Activated naive CD4-positive, alpha-beta T cell treated with anti-CD3 and anti-CD28 coated beads, Interleukin-2, amount 10 ng/mL, durations not matched to agents 7 days and 5 days (primary cell): ENCODE data around the gene COL27A1.

ENCODE experiments used
- CTCF ChIA-PET: fragments of 350-600 bp; sonication (Branson Sonifier 250); formaldehyde crosslinking; loops from one replicate; lab custom pipeline; 2021; ENCODE audit warnings: antibody characterized with exemption; lab: Charles Lee
- DNase-seq: peaks from one replicate; pipeline ENCODE4 v3.0.0-alpha.2; 2020
- H3K27ac Mint-ChIP-seq: one replicate; pipeline ENCODE4 v1.8.0; 2021; ENCODE audit warnings: mild to moderate bottlenecking, moderate library complexity, mixed read lengths
- H3K27me3 Mint-ChIP-seq: one replicate; pipeline ENCODE4 v1.8.0; 2021; ENCODE audit warnings: mild to moderate bottlenecking, mixed read lengths
- H3K36me3 Mint-ChIP-seq: one replicate; pipeline ENCODE4 v1.8.0; 2021; ENCODE audit warnings: mixed read lengths
- H3K4me1 Mint-ChIP-seq: one replicate; pipeline ENCODE4 v1.8.0; 2021; ENCODE audit warnings: mixed read lengths
- H3K4me3 Mint-ChIP-seq: one replicate; pipeline ENCODE4 v1.8.0; 2021; ENCODE audit warnings: mild to moderate bottlenecking, moderate library complexity, mixed read lengths
- H3K9me3 Mint-ChIP-seq: one replicate; pipeline ENCODE4 v1.8.0; 2021; ENCODE audit warnings: mixed read lengths

The COL27A1 gene

DNA sequence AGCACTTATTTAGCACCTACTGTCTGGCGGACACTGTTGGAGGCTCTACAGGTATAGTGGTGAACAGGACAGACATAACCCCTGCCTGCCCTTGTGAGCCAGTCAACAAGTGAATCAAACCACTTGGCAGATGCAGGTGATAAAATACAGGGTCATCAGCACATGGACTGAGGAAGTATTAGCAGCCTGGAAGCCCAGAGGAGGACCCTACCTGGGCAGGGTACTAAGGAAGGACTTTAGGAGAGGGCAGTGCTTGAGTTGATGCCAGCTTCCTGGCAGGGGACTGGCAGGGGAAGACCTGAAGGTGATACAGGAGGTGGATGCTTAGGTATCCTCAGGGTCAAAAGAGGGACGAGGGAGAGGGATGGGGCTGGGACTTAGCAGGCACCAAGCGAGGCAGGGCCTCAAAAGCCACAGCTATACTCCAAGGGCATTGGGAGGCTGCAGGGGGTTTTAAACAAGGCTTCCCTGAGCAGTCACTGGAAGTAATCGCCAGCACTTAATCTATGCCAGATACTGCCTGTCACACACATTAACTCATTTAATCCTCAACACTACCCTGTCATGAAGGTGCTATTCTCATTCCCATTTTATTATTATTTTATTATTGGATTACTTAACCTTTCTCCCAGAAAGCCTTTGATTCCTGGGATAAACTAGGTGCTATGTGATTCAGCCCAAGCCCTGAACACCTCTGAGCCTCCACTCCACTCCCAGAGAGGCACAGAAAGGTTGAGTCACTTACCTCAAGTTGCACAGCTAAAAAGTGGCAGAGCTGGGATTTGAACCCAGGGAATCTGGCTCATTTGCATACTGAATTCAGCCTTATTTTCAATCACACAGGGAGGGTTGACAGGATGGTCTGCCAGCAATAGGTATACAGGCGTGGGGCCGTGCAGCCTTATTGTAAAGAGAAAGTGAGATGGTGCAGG, 103.8 kb downstream of the COL27A1 start:
- no peaks in the 10 kb centered on the region for H3K36me3 Mint-ChIP-seq
- CTCF ChIA-PET, result interaction anchor here (1.6 kb wide), 1 partner anchor 32 kb away, joined by 3 read pairs; no protein-coding TSS in a partner anchor
- no peak overlapping the region for H3K27ac Mint-ChIP-seq
- H3K4me1 Mint-ChIP-seq, result no peaks in the 10 kb centered on the region
- DNase-seq, result no peak
- no peaks in the 10 kb centered on the region for H3K27me3 Mint-ChIP-seq
- H3K4me3 Mint-ChIP-seq, result no peak overlapping the region
- no peaks in the 10 kb centered on the region for H3K9me3 Mint-ChIP-seq

DNA sequence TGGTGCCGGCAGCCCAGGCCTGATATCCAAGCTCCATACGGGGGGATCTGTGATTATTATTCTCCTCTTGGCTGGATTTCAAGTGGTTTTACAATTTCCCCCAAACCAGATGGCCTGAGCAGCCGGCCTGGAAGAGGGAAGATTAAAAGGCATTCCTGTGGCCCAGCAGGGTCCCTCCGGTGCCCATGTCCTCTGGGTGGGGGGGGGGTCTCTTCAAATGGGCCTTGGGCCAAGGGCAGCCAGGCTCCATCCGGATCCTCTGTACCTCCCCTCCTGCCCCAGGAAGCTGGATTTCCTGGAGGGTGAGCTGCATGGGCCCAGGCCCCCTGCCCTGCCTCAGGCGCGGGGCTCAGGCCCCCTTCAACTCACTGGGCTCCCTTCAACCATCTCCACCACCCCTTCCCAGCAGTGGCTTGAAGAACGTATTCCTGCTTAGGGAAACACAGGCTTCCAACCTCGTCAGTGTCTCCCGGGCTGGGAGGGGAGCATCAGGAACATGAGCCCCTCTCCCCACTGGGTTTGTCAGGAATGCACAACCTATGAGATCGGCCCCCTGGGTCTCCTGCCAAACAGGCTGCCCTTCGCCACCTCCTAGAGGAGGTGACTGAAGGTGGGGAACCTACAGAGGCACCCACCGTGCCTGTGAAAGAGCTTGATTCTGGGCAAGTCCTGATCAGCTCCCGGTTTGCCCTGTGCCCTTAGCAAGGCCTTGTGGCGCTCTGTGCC, 104.6 kb downstream of the COL27A1 start:
- H3K9me3 Mint-ChIP-seq, result no peaks in the 10 kb centered on the region
- H3K27ac Mint-ChIP-seq, result no peak overlapping the region
- DNase-seq, result no peak
- H3K4me1 Mint-ChIP-seq, result no peaks in the 10 kb centered on the region
- no peak overlapping the region for H3K4me3 Mint-ChIP-seq
- CTCF ChIA-PET, result interaction anchor here (1.6 kb wide), 1 partner anchor 31 kb away, joined by 3 read pairs; no protein-coding TSS in a partner anchor
- no peaks in the 10 kb centered on the region for H3K36me3 Mint-ChIP-seq
- H3K27me3 Mint-ChIP-seq, result no peaks in the 10 kb centered on the region

DNA sequence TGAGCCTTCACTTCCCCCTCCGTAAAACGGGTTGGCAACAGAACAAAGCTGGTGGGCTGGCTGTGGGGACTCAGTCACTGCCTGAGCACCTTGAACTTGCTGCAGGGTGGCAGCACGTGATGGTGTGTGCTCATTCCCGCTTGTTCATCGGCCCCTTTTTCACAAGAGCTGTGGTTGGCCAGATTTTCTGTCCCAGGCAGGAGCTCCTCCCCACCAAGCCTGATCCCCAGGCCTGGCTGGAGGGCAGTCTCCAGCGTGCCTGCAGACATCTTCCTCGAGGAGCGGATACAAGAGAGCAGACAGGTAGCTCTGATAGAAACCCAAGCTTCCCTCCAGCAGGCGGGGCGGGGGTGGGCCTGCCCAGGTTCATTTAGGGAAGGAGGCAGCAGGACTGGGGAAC, 105.7 kb downstream of the COL27A1 start:
- CTCF ChIA-PET, result interaction anchor here (0.6 to 1.4 kb wide), 2 partner anchors 61 to 107 kb away, joined by 3 to 5 read pairs; no protein-coding TSS in a partner anchor
- no peaks in the 10 kb centered on the region for H3K27me3 Mint-ChIP-seq
- no peaks in the 10 kb centered on the region for H3K9me3 Mint-ChIP-seq
- H3K27ac Mint-ChIP-seq, result no peak overlapping the region
- no peak overlapping the region for H3K4me3 Mint-ChIP-seq
- no peaks in the 10 kb centered on the region for H3K4me1 Mint-ChIP-seq
- H3K36me3 Mint-ChIP-seq, result no peaks in the 10 kb centered on the region
- no peak for DNase-seq

DNA sequence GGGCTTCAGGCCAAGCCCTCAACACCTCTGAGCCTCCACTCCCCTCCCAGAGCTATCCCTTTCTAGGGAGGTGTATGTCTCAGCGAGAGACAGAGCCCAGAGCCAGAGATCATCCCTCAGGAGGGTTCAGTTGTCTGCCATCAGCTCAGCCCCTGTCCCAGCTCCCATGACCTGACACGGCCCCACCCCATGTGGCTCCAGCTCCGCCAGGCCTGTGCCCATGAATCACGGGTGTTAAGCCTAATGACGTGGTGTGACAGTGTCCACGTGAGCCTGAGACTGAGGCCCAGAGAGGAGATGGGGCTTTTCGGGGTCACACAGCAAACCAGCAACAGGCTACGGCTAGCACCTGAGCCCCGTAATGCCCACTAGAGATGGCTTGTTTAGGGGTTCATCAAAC, 106.7 kb downstream of the COL27A1 start:
- DNase-seq, result no peak
- Mint-ChIP-seq H3K36me3 (no peaks in the 10 kb centered on the region), H3K4me3 (no peak overlapping the region), H3K4me1 (no peaks in the 10 kb centered on the region), H3K27me3 (no peaks in the 10 kb centered on the region), H3K9me3 (no peaks in the 10 kb centered on the region), H3K27ac (no peak overlapping the region)
- CTCF ChIA-PET, result interaction anchor here (1.2 to 1.4 kb wide), 2 partner anchors 108 to 179 kb away, joined by 3 to 5 read pairs; no protein-coding TSS in a partner anchor

DNA sequence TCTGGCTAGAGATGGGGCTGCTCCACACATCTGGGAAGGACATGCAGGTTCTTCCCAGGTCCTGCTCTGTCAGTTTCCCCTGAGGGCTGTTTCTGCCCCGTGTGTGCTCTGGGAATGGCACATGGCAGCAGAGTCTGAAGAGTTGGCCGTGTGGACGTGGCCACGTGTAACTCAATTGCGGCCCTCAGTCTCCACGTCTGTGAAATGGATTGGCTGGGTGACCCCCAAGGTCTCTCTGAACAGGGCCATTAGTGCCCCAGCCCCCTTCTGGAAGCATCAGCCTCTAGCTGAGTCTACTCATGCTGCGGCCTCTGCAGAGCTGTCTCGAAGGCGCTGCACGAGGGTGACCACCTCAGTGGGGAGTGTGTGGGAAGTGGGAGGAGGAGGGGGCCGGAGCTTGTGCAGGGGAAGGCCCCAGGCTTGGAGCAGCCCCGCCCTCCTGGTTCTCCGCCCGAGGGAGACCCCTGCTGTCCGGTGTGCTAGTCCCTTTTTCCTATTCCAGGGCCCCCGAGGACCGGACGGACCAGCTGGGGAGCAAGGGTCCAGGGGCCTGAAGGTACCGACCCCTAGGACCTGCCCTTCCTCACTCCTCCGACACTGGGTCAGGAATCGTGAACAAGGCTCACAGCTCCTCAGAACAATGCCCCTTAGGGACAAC, 108.6 kb downstream of the COL27A1 start:
- Mint-ChIP-seq H3K4me3 (no peak overlapping the region), H3K27me3 (no peaks in the 10 kb centered on the region), H3K36me3 (no peaks in the 10 kb centered on the region), H3K9me3 (no peaks in the 10 kb centered on the region), H3K27ac (no peak overlapping the region), H3K4me1 (no peaks in the 10 kb centered on the region)
- no peak for DNase-seq
- CTCF ChIA-PET, result interaction anchor here (0.8 to 1.7 kb wide), 4 partner anchors 26 to 182 kb away, joined by 3 to 5 read pairs (median 4); no protein-coding TSS in a partner anchor

DNA sequence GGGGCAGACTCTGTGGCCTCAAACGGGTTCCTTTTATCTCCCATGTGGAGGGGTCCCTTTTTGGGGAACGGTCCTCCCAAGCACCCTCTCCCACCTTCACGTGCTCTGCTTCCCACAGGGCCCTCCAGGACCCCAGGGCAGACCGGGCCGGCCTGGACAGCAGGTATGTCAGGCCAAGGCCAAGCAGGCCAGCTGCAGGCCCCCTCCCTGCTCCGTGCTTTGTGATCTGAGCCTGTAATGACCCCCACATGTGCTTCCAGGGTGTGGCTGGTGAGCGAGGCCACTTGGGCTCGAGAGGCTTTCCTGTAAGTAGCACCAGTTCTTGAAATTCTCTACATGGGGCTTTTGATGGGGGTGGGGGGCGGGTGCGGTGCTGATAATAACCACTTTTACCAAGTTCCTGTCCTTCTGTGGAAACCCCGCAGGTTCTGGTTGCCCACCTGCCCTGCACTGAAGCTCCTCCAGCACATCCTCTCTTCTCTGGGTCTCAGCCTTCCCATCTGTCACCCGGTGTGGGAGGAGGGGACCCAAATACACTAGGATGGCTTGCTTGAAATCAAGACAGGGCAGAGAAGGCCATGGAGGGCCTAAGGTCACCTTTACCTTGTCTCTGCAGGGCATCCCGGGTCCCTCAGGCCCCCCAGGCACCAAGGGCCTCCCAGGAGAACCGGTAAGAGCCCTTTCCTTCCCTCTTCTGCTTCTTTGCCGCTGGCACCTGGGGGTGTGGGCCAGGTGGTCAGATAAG, 109.6 kb downstream of the COL27A1 start:
- H3K36me3 Mint-ChIP-seq, result no peaks in the 10 kb centered on the region

DNA sequence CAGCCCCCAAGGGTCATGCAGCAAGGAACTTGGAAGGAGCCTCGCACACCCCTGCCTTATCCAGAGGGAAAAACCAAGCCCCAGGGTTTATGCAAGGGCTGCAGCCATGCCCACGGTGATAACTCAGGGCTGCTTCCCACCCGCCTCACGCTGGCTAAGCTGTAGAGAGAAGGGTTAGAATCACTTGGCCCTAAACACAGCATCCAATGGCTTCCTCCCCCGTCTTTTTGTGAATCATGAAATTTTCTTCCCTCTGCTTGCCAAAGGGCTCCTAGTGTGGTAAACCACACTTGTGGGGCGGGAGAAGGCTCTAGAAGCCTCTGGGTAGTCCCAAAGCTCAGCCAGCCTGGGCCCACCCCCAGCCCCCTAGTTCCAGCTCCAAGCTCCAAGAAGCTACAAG, 111.6 kb downstream of the COL27A1 start:
- CTCF ChIA-PET, result interaction anchor here (1.2 kb wide), 1 partner anchor 159 kb away, joined by 3 read pairs; no protein-coding TSS in a partner anchor

More for the DNA sequence above, 109.6 kb downstream of the COL27A1 start:
- CTCF ChIA-PET, result interaction anchor here (0.8 to 1.7 kb wide), 5 partner anchors 25 to 183 kb away, joined by 3 to 5 read pairs (median 4); no protein-coding TSS in a partner anchor
- no peaks in the 10 kb centered on the region for H3K4me1 Mint-ChIP-seq
- no peaks in the 10 kb centered on the region for H3K27me3 Mint-ChIP-seq
- no peak for DNase-seq
- no peak overlapping the region for H3K27ac Mint-ChIP-seq
- no peaks in the 10 kb centered on the region for H3K9me3 Mint-ChIP-seq
- no peak overlapping the region for H3K4me3 Mint-ChIP-seq

DNA sequence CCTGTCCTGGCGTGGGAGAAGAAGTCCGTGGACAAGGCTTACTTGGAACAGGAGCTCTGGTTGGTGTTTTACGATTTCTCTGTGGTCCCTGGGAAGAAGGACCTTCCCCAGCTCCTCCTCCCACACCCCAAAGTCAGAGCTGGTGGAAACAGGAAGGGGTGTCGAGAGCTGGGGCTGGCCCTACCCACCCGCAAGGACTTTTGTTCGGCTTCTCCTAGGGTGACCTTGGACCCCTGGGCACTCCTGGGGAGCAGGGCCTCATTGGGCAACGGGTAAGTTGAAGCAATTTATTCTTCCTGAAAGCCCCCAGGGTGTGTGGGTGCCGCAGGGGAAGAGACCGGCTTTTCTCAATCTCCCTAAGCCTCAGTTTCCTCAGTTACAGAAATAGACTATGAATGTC, 113.7 kb downstream of the COL27A1 start:
- no peak for DNase-seq
- Mint-ChIP-seq H3K27me3 (no peaks in the 10 kb centered on the region), H3K4me1 (no peaks in the 10 kb centered on the region), H3K36me3 (no peaks in the 10 kb centered on the region), H3K4me3 (no peak overlapping the region), H3K9me3 (no peaks in the 10 kb centered on the region), H3K27ac (no peak overlapping the region)
- CTCF ChIA-PET, result interaction anchor here (1.0 kb wide), 1 partner anchor 22 kb away, joined by 3 read pairs; no protein-coding TSS in a partner anchor

More for the DNA sequence above, 111.6 kb downstream of the COL27A1 start:
- Mint-ChIP-seq H3K4me1 (no peaks in the 10 kb centered on the region), H3K36me3 (no peaks in the 10 kb centered on the region), H3K27ac (no peak overlapping the region), H3K4me3 (no peak overlapping the region), H3K9me3 (no peaks in the 10 kb centered on the region), H3K27me3 (no peaks in the 10 kb centered on the region)
- DNase-seq, result no peak

DNA sequence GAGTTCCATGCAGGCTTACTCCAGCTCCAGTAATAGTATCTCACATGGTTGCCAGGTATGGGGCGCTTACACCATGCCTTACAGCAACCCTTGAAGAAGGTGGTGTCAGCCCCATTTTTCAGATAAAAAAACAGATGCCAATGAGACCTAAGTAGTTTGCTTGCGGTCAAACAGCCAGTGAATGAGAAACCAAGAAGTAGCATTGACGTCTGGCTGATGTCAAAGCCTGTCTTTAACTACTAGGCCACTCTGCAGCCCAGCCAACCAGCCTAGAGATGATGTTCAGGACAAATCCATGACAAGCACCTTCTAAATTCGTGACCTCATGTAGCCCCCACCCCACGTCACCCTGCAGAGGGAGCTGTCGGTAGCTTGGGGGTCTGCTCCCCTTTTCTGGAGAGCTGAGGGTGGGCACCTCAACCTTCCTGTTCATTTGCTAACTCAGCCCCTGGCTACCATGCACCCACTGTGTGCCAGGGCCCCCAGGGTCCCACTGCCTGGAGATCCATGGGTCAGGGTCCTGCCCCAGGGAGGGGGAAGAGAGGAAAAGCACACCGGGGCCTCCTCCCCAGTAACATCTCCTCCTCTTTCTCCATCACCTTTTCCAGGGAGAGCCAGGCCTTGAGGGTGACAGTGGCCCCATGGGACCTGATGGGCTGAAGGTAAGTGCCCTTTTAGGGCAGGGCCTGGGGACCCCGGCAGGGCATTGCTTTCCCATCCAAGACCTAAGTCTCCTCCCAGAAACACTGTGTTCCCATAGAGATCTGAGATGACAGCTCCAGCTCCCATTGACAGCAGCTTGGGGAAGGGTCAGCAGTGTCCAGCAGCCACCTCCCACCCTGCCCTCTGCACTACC, 115.0 kb downstream of the COL27A1 start:
- Mint-ChIP-seq H3K4me1 (no peaks in the 10 kb centered on the region), H3K4me3 (no peak overlapping the region), H3K36me3 (no peaks in the 10 kb centered on the region), H3K27me3 (no peaks in the 10 kb centered on the region), H3K27ac (no peak overlapping the region), H3K9me3 (no peaks in the 10 kb centered on the region)
- CTCF ChIA-PET, result interaction anchor here (0.6 to 1.9 kb wide), 4 partner anchors 20 to 188 kb away, joined by 3 to 8 read pairs (median 4); no protein-coding TSS in a partner anchor
- no peak for DNase-seq

DNA sequence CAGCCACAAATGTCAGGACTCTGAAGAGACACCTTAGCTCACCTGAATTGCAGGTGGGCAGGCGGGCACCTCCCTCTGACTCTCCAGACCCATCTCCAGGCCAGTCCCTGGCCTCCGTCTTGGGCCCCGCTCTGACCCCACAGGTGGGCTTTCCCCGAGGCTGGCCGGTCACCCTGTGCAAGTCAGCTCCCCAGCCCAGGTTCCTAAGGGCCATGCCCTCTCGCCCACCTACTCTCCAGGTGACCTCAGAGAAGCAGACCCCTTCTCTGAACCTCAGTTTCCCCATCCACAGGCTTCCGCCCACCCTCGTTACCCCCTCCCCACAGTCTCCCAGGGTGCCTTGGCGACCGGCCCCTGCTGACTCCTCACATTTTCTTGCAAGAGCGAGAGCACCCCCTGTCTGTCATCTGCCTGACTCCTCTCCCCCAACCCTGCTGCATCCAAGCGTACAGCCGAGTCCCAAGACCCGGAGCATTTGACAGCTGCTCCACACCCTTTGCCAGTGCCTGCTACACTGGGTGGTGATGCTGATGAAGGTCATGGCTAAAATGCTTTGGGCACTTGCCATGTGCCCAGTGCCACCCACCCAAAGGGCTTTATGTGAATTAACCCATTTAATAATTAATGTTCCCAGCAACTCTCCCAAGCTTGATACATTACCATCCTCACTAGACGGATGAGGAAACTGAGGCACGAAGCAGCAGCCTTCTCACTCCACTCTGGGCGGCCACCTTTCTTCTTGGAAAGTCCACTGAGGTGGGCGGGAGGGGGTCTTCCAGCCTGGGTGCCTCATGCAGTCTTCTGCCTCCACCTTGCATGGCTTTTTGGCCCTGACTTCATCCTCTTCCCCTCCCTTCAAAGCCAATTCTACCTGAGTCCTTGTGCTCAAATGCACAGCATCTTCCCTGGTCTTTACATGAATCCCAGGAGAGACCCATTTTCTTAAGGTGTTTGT, 116.5 kb downstream of the COL27A1 start:
- CTCF ChIA-PET, result interaction anchor here (0.7 to 1.9 kb wide), 2 partner anchors 116 to 164 kb away, joined by 3 to 8 read pairs; partner anchors contain the start of gene COL27A1
- Mint-ChIP-seq H3K4me3 (no peak overlapping the region), H3K36me3 (no peaks in the 10 kb centered on the region), H3K4me1 (no peaks in the 10 kb centered on the region), H3K27me3 (no peaks in the 10 kb centered on the region), H3K27ac (peak overlapping the region; percentile 19), H3K9me3 (no peaks in the 10 kb centered on the region)
- DNase-seq, result peak; percentile 15

DNA sequence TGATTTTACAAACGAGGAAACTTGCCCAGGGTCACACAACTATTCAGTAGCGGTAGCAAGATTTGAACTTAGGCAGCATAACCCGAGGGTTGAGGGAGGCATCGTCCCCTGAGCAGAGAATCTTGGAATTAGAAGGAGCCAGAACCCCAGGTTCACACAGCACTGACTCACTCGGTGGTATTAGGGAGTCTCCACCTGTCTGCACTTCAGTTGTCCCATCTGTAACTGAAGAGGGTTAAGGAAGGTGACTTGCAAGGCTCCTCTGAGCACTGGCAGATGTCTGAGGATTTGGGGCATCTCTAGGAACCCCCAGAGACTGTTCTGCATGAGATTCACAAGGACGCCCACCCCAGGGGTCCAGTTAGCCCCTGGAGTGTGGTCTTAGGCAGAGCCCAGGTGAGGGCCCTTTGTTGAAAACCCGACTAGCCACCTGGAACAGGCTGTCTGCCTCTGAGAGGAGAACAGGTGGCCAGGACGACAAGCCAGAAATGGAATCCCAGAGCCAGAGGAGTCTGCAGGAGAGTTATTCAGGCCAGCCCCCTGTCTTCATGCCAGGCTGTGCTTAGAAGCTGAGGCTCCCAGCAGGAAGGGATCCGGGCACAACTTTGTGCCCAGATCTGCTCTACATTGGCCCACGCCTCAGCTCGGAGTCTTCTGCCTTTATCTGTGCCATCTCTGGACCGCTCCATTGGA, 117.5 kb downstream of the COL27A1 start:
- Mint-ChIP-seq H3K9me3 (no peaks in the 10 kb centered on the region), H3K27me3 (no peaks in the 10 kb centered on the region), H3K4me1 (no peaks in the 10 kb centered on the region), H3K4me3 (no peak overlapping the region), H3K27ac (no peak overlapping the region), H3K36me3 (no peaks in the 10 kb centered on the region)
- CTCF ChIA-PET, result interaction anchor here (0.7 to 0.9 kb wide), 2 partner anchors 18 to 117 kb away, joined by 3 to 4 read pairs; partner anchors contain the start of gene COL27A1
- DNase-seq, result peak; percentile 3
